Left renal cortex interstitium (tissue), 4 donors: Measurements from ENCODE around the gene NAP1L1. TPM values are rescaled to one million over a fixed set of nuclear protein-coding genes. Genes with fewer than 3 reads are reported as not detected.

Experiments used
- DNase-seq, 4 donors: peaks; one replicate each; pipeline ENCODE4 v3.0.0-alpha.2; 2013; ENCODE audit warnings: low read depth in 4 of 4, low spot score in 2 of 4, missing footprints in 1 of 4
- polyA plus RNA-seq, 4 donors: library from polyadenylated mRNA; unstranded; fragments of 120-200 nt; gene quantifications; one replicate each; pipeline ENCODE4 v1.2.1, GENCODE V29; 2013; ENCODE audit not compliant: insufficient read length in 4 of 4

The NAP1L1 gene
- polyA plus RNA-seq, 4 donors = 786 to 1,012 (median 875) TPM

DNA sequence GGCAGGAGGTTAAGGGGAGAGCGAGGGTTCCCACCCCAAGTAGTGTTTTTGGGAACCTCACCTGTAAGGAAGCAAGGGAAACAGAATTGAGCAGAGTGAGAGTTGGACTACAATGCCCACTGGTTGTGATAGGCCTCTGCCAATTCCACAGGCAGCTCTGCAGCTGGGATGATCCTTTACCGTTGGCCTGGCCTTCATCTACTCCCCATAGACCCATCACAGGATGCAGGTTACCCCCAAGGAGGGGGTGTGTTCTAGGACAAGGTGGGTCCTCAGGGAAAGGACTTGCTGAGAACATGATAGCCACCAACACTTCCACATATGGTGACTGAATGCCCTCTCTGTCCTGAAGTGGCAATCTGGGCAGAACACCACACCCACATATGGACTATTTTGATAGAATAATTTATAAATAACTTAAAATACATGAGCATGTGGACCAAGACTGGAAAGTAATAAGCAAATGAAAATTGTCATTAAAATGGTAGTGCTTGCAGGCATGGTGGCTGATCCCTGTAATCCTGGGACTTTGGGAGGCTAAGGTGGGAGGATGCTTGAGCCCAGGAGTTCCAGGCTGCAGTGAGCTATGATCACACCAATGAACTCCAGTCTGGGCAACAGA lies 61.3 kb downstream of the NAP1L1 start:
- no peak for DNase-seq

DNA sequence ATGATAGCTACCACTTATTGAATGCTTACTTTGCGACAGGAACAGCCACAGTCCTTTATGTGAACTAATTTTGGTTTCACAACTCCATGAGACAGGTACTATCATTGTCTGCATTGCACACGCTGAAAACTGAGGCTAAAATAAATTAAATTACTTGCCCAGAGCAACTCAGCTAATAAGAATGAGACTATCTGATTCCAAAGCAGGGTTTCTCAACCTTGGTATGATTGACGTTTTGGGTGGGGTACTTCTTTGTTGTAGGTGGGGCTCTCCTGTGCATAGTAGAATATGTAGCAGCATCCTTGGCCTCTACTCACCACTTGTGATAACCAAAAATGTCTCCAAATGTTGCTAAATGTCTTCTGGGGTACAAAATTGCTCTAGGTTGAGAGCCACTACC lies 62.0 kb downstream of the NAP1L1 start:
- no peak for DNase-seq

DNA sequence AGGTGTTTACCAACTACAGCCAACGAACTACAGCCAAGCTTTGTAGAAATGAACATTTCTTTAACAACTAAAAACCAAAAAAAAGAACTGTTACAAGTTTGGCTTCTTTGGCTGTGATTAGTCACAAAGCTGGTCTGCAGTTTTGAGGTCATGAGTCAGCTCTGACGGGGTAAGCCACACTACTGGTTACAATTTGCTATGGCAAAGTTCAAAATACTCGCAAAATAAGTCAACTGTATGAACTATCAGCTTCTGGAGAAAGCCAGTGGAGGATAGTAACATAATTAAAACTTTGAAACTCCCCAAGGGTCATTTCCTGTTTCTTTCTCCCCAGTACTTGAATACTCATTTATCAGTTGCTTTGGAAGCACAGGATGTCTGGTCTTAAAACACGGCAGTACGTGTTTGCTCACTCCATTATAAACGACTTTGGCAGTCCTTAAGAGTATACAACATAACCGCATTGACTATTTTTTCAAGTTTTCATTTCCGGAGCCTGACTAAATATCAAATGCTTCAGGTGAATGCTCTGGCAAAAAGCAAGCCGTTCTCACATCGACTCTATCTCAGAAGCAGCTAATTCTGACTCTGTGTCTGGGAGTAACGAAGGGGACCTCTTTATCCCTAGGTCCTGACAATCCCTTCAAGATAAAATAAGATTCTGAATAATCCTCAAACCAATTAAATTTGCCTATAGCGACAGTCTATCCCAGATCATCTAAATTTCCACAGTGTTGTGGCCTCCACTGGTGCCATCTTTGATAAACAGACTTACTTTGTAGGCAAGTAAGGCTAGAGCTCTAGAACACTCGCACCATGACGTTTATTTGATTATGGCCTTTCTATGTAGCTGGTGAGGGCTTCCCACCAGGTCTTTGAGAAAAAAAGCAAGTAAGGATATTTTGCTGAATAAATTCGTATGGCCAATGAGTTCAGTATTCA lies 63.5 kb downstream of the NAP1L1 start:
- no peak for DNase-seq

DNA sequence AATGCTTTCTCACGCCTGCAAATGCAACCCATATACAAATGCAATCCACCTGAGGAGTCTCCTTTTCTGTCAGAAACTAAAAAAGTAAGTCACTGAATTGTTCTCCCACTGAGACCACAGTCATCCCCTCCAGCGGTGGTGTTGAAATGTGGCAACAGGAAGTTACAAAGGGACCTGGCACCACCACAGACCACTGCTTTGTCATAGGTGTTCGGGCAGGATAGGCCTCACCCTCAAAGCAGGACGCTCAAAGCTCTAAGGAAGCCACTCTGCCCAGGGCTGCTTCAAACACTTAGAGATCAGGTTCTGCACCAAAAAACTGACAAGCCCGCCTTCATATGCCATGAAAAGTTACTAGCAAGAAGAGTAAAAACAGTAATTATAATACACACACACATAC lies 64.2 kb downstream of the NAP1L1 start:
- DNase-seq = no peak

DNA sequence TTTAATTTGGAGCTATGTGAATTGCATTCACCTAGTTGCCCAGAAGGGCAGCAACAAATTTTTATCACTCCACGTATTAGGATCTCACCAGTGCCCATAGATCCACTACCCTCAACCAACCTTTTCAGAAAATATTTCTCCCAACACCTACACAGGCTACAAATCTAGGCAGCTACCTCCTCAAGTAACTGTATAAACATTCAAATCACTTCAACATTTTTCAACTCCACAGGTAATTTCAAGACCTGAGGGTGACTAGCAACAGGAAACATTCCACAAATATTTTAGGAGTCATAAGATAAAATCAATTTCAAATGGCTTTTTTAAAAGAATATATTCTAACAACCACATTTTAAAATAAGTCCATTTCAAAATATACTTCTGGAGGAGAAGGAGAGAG lies 65.8 kb downstream of the NAP1L1 start:
- DNase-seq = no peak

DNA sequence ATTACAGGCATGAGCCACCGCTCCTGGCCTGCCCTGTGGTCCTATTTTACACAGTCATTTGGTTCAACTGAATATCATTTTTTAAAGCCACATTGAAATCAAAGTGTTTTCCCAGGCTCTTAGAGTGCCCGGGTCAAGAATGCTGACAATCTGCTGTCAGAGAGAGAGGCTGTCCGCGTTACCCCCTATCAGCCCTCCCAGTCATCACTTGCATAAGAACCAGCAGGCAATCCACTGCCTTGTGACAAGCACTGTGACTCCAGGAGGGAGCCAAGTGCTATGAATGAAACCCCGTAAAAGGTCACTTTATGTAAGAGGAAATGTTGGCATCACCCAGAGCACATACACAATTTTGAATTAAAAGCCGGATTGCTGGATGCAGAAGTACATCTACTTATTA lies 66.4 kb downstream of the NAP1L1 start:
- DNase-seq = no peak

DNA sequence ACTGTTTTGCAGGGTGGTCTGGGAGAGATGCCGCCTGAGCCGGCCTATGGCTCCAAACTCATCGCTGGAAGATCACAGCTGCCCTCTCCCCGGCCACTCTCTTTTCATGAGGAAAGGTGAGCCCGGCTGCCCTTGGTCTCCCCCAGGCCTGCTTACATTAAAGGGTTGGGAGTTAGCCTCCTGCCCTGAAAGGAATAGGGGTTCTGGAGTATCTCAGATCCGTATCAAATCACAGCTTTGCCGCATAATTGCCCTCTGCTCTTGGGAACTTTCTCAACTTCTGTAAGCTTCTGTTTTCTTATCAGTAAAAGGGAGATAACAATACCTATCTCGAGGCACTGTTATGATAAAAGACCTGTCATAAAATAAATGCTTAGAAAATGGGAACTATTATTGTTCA lies 70.5 kb downstream of the NAP1L1 start:
- DNase-seq = no peak

DNA sequence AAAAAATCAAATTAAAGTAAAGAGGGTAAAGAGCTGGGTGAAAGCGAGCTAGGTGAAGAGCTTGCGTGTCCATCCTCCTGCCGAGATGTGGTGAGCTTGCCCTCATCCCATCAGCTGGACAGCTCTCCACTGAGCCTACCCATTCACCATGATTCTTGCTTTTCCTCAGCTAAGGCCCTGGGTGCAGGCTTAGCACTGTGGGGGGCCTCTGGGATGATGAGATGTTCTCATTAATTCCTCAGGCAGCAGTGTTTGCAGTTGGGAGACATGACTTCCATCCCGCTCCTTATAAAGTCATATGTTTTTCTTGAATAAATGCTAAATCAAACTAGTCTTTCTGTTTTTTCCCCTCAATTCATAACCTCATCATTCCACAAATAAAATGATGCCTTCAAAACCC lies 70.9 kb downstream of the NAP1L1 start:
- DNase-seq = no peak

DNA sequence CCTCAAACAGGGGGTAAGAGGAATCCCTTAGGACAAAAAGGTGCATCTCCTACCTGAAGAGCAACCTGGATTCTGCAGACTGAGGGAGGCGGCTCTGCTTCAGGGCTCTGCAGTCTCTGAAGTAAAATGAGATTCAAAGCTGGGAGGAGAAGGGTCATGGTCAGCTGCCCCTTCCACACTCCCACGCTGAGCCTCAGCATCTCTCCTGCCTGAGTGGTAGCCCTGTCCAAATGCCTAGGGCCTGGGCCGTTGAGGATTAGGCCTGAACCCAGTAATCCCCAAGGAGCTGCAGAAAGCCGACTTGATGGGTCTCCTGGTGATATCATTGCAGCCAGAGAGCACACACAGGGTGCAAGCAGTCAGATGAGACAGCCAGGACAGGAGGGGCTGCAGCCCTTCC lies 71.8 kb downstream of the NAP1L1 start:
- no peak for DNase-seq

DNA sequence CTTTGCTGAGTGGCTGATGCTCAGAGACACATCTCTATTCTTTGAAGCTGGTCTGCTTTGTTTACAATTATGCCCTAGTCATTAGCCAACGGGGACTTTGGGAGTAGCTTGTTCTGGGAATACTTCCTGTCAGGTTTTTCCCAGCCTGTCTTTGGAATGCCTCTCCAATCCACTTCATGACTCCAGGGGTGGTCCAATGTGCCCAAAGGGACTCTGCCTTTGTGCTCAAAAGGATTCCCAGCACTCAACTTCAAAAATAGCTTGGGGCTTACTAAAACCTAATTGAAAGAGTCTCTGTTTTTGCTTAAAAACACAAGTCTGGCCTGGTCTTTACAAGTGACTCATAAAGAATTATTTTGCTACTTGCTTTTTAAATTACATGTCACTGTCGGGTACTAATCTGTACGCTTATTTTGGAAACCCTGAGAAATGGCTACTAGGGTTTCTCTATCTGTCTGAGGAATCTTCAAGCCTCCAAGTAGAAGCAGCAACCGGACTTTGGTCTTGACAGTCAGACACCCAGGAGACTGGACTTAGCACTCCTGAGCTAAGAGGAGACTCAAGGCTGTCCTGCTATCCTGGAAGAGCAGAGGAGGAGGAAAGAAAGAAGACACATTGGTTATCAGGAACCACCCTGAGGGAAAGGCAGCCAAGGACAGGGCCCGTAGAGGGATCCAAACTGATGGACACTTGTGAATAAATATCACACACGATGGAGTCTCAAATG lies 73.6 kb downstream of the NAP1L1 start:
- DNase-seq = no peak

DNA sequence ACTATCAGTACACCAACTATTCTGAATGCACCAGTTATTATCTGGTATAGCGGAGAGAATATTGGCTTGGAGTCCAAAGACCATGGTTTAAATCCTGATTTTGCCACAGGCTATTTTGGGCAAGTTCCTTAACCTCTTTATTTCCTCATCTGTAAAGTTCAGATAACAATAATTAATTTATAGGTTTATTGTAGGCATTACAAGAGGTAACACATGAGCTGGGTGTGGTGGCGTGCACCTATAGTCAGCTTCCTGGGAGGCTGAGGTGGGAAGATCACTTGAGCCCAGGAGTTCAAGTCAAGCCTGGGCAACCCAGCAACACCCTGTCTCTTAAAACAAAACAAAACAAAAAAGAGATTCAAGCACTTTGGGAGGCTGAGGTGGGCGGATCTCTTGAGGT lies 76.1 kb downstream of the NAP1L1 start:
- DNase-seq = no peak

DNA sequence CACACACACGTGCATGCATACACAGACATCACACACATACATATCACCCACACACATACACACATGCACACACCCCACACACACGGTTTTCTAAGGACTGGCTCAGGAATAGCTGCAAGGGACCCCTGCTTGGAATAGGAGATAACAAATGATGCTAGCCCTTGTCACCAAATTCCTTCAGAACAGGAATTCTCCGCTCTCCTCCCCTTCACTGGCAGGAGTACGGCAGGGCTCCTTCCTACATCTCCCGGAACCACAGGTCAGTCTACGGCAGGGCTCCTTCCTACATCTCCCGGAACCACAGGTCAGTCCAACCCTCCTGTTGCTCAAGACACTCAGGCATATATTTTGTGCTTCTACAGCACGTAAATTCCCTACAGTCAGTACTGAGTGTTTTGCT lies 76.8 kb downstream of the NAP1L1 start:
- DNase-seq = no peak

DNA sequence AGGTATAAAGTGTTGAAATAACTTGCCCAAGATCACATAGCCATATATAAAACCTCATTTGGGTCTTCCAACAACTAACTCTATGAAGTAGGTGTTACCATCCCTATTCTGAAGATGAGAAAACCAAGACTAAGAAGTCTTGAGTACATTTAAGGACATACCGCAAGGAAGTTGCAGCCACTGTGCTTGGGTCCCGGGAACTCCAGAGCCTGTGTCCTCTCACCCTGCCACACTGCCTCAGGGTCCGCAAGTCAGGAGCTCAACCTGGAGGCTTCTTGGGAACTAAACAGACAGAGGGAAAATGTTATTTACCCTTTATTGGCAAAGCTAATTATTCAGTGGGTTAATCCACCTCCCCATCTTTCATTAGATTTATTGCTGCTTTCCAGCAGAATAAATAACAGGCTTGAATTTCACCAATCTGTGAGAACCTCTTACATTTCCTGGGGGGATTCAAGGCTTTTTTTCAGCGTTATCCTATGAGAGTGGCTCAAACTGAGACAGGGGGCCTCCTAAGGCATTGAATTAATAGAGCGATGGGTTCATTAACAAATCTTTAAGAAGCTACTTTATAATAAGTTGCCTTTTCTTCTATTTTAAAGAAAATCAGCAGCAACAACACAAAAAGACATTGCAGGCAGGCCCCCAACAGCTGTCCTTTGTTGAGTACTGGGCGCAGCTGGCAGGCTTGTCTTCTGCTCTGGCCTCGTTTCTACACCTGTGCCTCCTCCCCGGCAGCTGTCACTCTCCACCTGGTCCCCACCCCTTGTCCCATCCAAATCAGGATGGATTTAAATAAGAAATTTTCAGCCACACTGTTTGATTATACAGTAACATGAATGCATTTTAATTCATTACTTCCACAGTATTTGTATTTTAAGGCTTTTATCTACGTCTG lies 78.2 kb downstream of the NAP1L1 start:
- no peak for DNase-seq

DNA sequence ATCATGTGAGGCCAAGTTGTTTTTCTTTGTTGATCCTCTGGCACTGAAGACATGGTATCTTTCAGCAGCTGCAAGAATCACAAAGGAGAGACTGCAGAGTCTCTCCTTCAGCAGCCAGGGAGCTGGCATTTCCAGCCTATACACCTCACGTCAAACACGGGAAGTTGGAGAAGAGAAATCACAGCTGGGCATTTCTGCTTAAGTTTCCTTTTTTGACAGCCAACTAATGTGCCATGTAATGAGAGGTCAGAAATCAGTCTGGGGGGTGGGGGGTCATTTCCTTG lies 81.2 kb downstream of the NAP1L1 start:
- DNase-seq = no peak

DNA sequence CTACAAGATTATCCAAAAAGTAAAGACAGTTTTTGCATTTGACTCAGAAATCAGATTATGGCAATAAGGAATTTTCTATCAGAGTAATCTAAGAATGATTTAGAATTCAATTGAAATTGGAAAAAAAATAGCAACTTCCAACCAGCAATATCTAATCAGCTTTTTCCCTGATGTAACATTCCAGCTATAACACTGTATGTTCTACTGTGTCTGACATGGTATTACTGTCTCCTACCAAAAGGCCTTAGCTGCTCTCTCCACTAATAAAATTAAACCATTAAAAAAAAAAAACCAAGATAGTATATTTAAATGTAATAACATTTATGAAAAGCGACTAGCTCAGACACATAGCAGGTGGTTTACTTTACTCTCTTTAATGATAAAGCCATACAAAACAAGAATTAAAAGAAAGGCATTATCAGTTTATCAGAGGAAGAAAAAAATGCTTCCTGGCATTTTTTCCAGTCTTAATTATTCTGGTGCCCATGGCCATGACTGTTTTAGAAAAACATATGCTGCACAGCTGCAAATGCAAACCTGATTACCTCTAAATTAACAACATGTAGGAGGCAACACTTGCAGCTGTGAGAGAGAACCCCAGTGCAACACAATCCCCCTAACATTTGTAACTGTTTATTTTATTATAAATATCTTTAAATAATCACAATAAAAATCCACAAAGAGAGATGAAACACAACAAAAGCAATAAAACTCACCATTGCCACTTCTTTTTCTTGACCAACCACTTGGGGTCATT lies 81.7 kb downstream of the NAP1L1 start:
- no peak for DNase-seq

DNA sequence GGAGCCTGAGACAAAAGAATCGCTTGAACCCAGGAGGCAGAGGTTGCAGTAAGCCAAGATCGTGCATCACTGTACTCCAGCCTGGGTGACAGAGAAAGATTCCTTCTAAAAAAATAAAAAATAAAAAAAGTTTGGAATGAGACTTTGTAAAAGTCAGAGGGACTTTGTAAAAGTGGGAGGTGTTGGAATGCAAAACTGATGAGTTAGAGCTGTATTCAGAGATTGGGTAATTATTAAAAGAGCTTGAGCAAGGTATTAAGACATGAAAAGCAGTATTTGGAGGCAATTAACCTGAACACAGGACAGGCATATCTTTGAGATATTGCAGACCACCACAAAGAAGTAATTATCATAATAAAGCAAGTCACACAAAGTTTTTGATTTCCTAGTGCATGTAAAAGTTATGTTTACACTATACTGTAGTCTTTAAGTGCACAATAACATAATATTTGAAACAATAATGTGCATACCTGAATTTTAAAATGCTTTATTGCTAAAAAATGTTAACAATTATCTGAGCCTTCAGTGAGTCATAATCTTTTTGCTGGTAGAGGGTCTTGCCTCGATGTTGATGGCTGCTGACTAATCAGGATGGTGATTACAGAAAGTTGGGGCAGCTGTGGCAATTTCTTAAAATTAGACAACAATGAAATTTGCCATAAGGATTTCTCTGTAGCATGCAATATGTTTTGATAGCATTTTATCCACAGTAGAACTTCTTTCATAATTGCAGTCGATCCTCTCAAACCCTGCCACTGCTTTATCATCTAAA lies 86.0 kb downstream of the NAP1L1 start:
- DNase-seq = no peak

DNA sequence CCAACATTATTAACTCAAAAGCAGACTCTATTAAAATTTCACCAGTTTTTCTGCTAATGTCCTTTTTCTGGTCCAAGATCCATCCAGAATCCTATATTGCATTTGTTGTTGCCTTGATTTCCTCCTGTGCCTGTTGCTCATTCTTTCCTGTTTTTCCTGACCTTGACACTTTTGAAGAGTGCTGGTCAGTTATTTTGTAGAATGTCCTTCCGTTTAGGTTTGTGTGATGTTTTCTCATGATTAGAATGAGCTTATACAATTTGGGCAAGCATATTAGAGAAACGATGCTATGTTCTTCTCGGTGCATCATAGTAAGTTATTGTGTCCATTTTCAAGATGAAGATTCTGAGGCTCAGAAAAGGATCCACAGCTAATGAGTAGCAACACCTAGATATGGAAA lies 86.8 kb downstream of the NAP1L1 start:
- DNase-seq = no peak

DNA sequence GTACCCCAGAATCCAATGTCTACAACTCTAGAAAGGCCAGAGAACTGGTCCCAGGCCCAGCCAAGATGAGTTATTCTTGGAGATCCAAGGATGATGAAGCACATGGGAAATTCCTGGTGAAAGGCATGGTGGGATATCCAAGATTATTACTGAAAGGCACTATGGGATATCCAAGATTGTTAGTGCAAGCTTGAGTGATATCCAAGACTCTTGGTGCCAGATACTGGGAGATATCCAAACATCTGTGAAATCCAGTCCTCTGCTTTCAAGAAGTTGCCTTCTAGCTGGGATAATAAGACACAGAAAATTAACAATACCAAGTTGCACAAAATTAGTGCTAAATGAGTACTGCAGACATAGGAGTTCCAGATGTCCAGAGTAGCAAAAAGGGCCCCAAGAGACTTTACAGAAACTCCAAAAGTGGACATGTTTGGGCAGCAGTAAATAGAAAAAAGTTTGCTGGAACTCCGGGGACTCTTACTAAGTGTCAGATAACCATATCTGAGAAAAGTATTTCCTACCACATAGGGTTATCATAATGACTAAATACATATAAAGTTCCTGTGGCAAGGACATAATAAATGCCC lies 87.5 kb downstream of the NAP1L1 start:
- no peak for DNase-seq

DNA sequence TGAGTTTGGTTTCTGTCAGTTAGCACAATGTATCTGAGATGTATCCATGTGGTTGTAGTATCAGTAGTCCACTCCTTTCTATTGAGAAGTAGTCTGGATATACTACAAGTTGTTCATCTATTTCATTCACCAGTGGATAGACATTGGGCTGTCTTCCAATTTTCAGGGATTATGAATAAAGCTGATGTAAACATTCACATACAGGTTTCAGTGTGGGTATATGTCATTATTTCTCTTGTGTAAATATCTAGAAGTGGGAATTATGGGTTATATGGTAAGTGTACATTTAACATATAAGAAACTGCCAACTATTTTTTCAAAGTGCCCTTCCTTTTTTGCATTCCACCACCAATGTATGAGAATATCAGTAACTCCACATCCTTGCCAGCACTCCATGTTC lies 88.8 kb downstream of the NAP1L1 start:
- DNase-seq = no peak
